ENCODE results near the gene STAMBP. TPM values are rescaled to one million over a fixed set of nuclear protein-coding genes. Genes with fewer than 3 reads are reported as not detected.

STAMBP gene
- total RNA-seq, 4 donors from 2014 or later, result 14.4 to 27.0 (median 20.0) TPM

DNA sequence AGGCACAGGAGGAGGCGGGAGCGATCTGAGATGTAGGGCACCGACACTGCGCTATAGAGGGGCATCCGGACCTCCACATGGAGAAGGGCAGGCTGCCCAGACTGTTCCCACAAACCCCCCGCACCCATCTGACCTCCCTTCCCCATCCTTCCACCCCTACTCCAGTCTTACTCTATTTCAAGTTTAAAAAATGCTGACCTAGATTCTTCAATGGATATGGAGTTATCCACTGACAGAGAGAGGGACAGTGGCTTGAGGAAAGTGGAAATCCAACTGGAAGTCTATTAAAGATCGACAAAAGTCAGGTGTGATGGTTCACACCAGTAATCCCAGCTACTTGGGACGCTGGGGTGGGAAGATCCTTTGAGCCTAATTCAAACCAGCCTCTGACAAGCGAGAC, 92.8 kb downstream of the STAMBP start:
- ATAC-seq (ENCODE audit: low FRiP score), result no peak
- no peak for DNase-seq (ENCODE audit: low spot score)
- TF ChIP-seq, protein P1, sequence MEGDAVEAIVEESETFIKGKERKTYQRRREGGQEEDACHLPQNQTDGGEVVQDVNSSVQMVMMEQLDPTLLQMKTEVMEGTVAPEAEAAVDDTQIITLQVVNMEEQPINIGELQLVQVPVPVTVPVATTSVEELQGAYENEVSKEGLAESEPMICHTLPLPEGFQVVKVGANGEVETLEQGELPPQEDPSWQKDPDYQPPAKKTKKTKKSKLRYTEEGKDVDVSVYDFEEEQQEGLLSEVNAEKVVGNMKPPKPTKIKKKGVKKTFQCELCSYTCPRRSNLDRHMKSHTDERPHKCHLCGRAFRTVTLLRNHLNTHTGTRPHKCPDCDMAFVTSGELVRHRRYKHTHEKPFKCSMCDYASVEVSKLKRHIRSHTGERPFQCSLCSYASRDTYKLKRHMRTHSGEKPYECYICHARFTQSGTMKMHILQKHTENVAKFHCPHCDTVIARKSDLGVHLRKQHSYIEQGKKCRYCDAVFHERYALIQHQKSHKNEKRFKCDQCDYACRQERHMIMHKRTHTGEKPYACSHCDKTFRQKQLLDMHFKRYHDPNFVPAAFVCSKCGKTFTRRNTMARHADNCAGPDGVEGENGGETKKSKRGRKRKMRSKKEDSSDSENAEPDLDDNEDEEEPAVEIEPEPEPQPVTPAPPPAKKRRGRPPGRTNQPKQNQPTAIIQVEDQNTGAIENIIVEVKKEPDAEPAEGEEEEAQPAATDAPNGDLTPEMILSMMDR (IDR thresholded peaks at IDR 0.05), result no peak

DNA sequence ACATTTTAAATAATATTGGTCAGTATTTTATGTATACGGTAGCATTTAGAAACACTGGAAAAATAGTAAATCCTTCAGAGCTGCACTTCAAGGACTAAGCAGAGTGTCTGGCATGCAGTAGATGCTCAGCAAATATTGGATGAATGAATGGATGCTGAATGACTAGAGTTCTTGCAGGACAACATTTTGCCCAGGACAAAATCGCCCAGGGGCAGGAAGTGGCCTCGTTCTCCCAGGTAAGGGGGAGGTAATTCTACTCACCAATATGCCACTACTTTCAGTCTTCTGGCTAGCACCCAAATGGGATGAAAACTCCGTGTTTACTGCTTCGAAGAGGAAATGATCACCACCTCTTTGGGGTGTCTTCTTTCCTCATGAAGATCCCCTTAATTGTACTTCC, 93.9 kb downstream of the STAMBP start:
- TF ChIP-seq, protein P1 (IDR thresholded peaks at IDR 0.05), result no peak
- DNase-seq (ENCODE audit: low spot score), result no peak
- ATAC-seq (ENCODE audit: low FRiP score), result no peak

Other genes starting within 250 kb of the STAMBP start
- not detected for gene NAT8, start 186.5 kb upstream of the STAMBP start, total RNA-seq
- gene TPRKB, start 91.6 kb upstream of the STAMBP start, total RNA-seq, result 10 to 100 TPM; 20.4 to 37.4 (median 22.9) TPM
- 10 to 100 TPM; 21.2 to 34.5 (median 25.6) TPM for gene DUSP11, start 48.9 kb upstream of the STAMBP start, total RNA-seq
- not detected for gene C2orf78, start 44.8 kb upstream of the STAMBP start, total RNA-seq
- 10 to 100 TPM in 1 of 4 donors, 1 to 10 TPM in 3; 3.7 to 56.6 (median 7.4) TPM for gene ACTG2, start 64.0 kb downstream of the STAMBP start, total RNA-seq
- gene DGUOK, start 97.9 kb downstream of the STAMBP start, total RNA-seq, result 10 to 100 TPM; 30.5 to 38.9 (median 36.3) TPM
- gene TET3, start 155.9 kb downstream of the STAMBP start, total RNA-seq, result 10 to 100 TPM in 3 of 4 donors, 1 to 10 TPM in 1; 8.6 to 17.8 (median 11.4) TPM

Measured in omental fat pad (tissue), 4 donors.